Islet precursor cell (in vitro differentiated cells): Measurements from ENCODE around the gene PRSS38.

Experiments
- DNase-seq: peaks from one replicate; pipeline ENCODE4 v3.0.0-alpha.2; 2018

PRSS38 gene

DNA sequence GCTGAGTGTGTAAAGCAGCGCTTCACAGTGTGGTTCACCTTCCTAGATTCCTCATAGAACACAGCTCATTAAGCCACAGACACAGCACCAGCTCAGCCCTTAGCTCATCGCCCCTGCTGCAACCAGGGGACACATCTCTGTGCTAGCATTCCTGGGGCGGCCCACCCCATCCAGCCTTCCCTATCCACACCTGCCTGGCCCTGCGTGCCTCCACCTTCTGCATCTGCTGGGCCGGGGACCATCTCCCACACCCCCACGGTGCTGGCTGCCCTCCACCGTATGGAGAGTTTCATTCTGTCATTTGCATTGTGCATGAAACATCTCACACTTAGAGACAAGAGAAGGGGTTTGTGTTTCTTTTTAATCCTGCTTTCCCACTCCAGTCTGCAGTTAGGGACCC lies 35.8 kb upstream of the PRSS38 start:
- no peak for DNase-seq

DNA sequence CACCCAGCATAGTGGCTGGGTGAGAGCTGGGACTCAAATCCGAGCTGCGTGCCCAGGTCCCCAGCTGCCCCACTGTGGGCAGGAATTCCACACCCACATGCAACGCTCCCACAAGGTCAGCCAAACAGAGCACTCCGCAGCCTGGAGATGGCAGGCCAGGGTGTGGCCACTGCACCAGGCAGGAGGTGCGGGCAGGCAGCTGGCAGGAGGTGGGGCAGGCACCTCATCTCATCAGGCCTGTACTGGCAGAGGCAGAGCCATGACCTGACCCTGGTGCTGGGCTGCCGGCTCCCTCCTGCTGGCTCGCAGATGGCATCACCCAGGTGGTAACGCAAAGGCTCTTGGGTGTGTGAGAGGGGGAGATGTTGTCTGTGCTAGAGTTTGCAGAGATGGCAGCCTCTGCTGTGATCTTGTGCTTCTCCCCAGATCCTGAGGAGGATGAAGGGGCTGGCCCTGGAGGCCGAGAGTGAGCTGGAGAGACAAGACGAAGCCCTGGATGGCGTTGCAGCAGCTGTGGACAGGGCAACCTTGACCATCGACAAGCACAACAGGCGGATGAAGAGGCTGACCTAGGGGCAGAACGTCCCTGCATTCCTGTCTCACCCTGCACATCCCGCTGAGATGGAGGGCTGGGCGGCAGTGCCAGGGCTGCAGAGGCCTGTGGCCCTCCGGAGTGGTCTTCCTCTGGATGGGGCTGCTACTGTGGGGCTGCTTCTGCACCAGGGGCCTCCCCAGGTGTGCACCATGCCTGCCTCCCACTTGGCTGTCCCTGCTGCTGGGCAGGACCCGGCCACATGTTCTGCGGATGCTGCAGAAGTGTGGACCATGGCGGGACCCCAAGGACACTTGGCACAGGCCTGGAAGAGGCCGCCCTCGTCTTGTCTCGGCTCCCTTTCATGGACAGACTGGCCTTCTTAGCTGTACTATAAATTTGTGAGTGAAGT lies 35.1 kb upstream of the PRSS38 start:
- DNase-seq: peak; percentile 41

DNA sequence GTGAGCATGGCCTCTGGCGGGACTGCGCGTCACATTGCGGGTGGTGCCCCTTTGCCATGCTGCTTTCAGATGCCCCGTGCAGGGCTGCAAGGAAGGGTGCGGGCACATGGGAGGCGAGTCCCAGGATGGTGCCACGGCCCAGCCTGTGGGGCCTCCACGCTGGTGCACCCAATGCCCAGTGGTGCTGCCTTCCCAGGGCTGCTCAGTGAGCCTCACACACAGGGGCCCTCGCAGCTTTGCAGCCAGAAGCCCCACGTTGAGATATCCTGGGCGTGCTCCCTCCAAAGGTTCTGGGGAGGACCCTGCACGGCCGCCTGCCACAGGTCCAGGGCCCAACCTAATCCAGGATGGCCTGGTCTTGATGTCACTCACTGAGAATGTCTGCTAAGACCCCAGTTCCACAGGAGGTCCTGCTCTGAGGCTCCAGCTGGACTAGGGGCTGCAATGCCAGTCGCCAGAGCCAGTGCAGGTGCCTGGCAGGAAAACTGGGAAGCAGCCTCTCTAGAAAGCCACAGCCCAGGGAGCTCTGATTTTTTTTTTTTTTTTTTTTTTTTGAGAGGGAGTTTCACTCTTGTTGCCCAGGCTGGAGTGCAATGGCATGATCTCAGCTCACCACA lies 34.1 kb upstream of the PRSS38 start:
- DNase-seq: peak; percentile 47

DNA sequence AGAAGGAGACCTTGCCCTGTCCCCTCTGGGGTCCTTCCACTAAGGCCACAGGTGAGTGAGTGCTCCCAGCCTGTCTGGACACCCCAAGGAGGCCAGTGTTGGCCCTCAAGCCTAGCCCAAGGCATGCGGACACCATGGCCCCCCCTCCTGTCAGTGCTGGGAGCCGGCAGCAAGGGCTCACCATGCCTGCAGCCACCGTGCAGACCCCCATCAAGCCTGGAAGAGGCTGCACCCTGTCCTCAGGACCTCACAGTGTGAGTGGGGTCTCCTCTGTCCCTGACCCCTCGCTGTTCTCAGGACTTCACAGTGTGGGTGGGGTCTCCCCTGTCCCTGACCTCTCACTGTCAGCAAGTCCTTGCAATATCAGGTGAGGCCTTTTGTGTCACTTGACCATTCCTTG lies 33.2 kb upstream of the PRSS38 start:
- DNase-seq: peak; percentile 43

DNA sequence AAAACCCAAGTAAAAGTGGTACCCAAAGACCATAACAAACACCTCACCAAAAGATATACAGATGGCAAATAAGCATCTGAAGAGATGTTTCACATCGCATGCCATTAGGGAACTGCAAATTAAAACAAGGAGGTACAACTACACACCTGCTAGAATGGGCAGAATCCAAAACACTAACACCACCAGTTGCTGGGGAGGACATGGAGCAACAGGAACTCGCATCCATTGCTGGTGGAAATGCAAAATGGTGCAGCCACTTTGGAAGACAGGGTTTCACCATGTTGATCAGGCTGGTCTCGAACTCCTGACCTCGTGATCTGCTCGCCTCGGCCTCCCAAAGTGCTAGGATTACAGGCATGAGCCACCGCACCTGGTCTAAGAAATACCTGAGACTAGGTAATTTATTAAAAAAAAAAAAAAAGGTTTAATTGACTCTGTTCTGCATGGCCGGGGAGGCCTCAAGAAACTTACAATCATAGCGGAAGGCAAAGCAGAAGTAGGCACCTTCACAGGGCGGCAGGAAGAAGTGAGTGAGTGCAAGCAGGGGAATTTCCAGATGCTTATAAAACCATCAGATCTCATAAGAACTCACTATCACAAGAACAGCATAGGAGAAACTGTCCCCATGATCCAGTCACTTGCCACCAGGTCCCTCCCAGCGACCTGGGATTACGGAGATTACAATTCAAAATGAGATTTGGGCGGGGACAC lies 30.2 kb upstream of the PRSS38 start:
- DNase-seq: no peak

DNA sequence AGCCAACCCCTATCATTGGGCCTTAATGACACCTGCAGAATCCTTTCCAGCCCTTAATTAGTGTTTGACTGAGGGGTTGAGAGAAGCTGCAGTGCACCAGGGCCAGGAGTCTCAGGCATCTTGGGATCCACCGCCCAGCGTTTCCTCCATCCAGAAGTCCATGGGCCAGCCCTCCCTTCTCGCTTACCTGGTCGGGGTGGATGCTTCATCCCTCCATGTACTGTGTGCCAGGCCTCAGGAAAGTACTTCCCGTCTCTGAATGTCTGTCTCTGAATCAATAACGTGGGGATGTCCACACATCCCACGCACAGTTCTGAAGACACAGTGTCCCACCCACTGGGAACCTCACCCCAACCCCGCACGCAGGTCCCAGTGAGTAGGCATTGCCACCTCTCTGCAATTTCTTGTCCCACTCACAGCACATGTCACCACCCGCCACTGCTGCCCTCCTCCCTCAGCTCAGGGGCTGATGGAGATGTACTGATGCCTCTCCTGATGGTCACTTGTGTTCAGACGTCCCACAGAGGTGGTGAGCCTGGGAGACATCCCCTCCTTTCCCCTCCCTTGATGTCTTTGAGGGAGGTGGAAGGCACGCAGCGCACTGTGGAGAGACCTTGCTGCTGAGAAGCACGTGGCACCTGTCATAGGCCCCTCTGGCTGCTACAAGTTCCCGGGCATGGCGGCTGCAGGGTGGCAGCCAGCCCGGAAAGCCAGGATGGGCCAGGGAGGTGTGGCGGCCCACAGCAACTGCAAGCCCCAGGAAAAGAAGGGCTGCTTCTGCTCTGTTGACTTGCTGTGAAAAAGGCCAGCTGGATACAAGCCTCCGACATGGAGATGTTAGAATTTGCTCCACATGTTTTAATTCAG lies 29.4 kb upstream of the PRSS38 start:
- DNase-seq: no peak

DNA sequence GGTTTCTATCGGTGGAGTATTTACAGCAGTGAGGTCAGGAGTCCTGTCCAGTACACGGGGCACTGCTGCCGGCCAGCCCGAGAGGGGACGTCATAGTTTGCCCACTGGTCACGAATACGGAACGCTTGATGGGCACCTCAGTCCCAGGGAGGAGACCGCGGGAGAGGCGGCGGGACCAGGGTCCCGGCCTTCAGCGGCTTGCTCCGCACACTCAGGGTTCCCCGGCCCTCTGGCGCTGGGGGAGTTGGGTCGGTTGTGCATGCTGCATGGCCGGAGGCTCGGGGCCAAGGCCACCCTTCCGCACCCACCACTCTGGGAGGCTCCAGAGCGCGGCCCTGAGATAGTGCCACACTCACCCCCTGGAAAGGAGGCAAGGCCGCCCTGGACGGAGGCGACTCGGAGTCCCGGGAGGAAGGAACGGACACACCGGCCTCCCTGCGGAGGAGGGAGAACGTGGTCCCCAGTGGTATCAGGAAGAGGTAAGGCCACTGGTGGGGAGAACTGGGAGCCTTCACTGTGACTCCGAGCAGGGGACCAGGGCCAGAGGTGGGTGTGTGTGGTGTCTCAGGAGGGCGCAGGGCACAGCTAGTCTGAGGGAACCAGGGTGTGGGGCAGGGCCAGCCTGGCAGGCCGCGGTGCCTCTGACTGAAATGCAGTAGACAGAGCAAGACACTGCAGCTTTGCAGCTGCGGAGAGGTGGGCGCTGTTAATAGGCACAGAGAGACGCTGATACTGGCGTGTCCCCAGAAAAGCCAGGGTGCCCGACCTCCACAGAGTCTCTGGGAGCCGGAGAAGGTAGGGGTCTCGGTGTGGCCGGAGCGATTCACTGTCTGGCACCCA lies 28.6 kb upstream of the PRSS38 start:
- DNase-seq: peak; percentile 62

DNA sequence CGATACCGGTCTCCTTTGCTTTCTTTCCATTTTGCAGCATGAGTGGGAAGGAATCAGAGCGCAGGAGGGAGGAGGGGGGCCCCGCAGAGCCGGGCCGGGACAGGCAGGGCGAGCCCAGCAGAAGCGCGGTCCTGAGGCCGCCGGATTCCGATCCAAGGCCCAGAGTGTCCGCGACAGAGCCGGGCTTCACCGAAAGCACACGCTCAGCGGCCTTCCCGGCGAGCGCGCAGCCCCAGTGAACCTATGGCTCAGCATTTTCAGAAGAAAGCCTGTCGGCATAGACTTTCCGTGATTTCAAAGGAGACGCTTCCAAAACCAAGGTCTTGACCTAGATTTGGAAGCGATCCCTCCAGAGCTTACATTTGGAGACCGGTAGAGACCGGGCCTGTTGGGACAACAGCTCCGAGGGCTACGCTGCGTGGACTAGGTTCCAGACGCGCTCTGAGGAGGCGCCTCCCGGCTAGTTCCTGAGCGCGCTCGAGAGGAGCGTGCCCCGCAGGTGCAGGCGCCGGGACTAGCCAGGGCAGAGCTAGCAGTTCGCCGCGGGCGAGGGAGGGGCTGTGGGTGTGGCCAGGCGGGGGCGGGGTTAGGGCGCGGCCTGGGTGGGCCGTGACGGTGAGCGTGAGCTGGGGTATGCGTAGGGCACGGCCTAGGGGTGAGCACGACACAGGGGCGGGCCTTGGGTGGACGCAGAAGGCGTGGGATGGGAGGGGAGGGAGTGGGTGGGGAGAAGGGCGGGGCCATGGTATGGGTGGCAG lies 27.8 kb upstream of the PRSS38 start:
- DNase-seq: peak; percentile 99

DNA sequence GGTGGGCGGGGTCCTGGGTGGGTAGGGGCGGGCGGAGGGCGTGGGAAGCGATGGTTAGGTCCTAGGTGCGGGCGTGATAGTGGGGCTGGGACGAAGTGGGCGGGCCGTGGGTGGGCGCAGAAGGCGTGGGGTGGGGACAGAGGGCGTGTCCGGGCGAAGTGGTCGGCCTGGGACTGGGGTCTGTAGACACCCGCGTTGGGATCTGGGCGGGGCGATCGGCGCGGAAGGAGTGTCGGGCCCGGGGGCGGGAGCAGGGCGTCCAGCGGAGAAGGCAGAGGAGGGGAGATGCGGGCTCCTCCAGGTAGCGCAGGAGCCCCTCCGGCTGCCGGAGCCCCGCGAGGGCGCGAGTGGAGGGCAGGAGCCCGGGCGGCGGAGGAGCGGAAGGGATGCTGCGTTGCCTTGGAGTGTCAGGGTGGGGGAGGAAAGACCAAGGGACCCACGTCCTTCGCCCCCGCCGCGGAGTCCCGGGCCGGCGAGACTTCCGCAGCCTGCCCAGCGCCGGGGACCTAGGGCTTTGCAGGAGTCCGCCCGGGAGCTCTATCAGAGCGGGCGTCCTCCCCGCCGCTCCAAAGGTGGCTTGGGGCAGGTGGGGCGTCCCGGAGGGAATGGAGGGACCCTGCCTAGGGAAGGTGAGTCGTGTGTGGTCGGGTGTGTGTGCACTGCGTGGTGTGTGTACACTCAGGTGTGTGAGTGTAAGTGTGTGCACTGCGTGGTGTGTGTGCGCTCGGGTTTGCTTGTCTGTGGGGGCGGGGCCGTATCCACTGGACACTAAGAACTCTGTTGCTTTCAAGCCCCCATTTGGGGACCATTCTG lies 27.0 kb upstream of the PRSS38 start:
- DNase-seq: peak; percentile 98

DNA sequence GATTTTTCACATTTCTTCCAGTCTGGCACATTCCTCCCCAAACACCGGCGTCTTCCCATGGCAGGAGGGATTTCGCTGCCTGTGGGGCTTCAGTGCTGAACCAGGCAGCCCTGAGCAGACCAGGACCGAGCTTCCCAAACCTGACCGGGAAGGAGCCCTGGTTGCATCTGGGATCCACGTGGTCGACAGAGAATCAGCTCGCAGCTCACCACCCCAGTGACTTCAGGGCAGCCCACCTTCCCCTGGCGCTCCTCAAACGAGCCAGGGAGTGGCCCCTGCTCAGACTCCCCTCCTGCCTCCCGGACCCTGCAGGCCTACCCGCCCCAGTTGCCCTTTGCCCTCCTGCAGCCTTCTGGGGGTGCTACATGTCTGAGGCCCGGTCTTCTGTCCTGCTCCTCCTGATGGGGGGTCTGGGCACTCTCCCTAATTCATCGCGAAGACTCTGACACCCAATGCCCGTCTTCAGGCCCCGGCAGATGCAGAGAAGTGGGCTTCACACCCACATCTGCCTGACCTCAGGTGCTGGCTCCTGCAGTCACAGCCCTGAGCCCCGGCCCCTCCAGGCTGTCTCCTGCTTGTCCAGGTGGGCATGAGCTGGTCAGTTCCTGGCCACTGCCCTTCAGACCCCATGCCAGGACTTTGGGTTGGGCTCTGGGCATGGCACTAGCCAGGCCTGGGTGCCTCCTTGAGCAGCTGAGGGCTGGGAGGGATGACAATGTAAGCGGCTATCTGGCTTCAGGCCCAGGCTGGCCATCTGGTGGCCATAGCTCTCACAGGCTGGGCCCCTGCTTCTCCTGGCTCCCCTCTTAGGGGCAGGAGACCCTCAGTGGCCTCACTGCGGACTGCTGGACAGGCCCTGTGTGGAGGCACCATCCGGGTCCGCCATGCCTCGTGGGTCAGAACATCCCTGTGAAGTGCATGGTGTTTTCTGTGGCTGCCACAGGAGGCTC lies 26.1 kb upstream of the PRSS38 start:
- peak; percentile 65 for DNase-seq

DNA sequence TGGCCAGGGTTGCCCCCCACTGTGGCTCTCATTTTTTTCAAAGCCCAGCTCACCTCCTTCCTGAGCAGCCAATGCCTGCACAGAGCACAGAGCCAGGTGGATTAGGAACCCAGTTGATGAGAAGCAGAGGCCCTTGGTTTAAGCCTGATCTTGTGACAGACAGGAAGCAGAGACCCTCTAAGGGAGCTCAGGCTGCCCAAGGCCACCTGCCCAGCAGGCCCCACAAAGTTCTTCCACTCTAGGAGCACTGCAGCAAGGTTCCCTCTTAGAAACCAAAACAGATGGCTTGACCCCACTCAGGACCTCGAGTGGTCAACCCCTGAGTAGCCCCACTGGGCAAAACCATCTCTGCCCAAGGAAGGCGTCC lies 25.5 kb upstream of the PRSS38 start:
- no peak for DNase-seq

DNA sequence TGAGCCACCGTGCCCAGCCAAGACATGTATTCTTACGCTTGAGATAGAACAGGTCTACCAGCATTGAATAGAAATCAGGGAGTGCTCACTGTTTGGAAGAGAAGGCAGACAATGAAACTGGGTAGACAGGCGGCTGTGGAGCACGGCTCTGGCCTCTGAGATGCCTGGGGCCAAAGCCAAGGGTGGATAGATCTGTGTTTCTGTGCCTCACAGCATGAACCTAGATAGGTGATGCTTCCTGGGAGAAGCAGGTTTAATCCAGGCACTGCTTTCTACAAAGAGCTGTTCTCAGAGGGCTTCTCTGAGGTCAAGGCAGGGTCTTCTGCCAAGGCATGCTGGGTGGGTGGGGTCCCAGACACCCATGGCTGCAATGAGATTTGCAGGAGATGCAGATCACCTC lies 24.6 kb upstream of the PRSS38 start:
- DNase-seq: no peak

DNA sequence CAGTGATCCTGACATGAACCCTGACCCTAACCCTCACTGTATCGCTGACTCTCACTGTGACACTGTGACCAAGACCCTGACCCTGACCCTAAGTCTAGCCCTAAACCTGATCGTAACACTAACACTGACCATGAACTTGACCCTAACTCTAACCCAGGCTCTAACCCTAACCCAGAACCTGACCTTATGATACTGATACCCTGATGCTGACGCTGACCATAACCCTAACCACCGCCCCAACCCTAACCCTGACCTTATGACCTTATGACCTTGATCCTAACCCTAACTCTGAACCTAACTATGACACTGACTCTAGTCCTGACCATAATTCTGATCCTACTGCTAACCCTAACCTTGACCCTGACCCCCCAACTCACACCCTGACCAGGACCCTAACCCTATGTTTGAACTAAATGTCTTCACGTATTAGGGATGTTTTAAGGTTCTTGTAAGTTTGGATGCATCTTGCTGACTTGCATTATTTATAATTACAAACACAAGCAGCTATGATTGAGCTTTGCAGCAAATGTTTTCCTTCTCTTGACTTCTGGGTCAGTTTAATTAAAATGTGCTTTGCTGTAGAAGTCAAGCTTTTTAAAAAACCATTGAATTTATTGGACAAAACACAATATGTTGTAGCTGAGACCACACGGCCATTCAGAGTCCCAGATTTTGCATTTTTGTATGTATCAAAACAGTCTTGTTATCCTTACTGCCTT lies 23.9 kb upstream of the PRSS38 start:
- DNase-seq: no peak

DNA sequence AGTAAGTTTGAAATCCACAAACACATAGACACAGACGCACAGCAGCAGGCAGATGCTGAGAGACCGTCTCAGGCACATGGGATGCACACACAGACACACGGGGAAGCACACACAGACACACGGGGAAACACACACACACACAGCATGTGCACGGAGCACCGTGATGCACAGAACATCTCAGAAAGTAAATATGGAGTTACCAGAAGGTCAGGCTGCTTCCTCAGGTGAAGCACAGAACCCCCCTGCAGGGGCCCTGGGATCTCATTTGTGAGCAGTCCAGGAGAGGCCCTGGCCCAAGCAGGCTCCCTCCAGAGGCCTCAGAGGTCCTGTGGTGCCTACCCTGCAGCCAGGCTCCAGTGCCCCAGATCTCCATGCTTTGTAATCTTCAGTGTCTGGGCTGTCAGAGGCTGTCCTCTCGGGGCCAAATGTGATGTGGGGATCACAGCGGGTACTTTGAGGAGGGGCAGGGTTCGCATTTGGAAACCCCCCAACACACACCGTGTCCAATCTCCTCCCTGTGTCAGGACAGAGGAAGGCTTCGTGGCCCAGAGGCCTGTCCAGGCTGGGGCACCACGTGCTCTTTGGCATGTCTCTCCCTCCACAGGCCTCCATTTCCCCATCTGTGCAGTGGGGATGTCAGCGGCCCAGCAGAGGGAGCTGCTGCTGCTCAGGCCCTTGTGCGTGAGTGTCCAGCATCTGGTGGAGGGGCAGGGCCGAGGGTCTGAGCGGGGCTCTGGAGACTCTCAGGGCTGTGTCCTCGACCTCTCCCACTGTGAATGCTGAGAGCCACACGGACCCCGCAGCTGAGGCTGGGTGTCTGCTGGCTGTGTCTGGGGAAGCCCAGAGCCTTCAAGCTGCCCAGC lies 23.0 kb upstream of the PRSS38 start:
- DNase-seq: peak; percentile 58

DNA sequence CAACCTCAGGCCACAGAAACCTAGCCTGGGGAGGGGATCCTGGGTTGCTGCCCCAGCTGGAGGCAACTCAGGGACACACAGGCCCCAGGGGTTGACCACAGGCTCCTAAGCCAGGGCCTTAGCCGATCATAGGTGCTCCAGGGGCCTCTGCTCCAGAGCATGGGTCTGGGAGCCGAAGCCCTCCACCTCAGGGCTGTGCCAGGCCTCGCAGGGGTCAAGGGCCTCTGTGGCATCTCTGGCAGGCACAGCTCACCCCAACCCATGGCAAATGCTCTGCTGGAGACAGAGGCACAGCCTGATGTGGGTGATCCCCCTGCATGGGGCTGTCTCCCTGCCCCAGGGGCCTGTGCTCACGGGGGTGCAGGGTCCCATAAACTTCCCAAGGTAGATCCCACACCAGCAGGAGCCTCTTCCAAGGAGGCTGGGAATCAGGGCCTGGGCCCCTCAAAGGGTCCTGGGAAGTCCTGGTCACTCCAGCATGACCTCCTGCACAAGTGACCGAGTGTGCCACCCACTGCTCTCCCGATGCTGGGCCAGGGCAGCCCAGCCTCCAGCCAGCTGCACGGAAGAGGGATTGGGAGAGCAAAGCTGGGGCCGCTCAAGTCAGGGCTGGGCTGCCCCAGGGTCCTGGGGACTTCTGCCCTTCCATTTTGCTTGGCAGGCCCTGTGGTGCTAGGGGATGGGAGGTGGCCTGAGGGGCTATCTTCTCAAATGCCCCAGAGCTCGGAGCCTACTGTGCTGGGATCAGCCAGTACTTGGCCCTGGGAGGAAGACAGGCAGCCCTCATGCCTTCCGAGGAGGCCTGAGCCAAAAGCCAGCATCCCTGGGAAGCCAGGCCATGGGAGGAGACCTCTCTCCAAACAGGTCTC lies 22.2 kb upstream of the PRSS38 start:
- DNase-seq: no peak
